BE2C (cell line): ENCODE data around the gene PDIA6.
A peak's percentile ranks its signal among the peaks of the same experiment; 100 is the strongest.

ENCODE experiments used
- DNase-seq: peaks from one replicate; pipeline ENCODE4 v3.0.0-alpha.2; 2020
- H3K27me3 ChIP-seq: fragments of 250-450 bp; sonication (Bioruptor Pico); 2 replicates; pipeline ENCODE4 v1.5.1; 2020; ENCODE audit warnings: mild to moderate bottlenecking
- H3K36me3 ChIP-seq: fragments of 250-450 bp; sonication (Bioruptor Pico); 2 replicates; pipeline ENCODE4 v1.5.1; 2020; ENCODE audit warnings: mild to moderate bottlenecking
- H3K4me1 ChIP-seq: fragments of 250-450 bp; sonication (Bioruptor Pico); 2 replicates; pipeline ENCODE4 v1.5.1; 2020
- H3K4me3 ChIP-seq: 2 replicates; pipeline ENCODE4 v1.5.1; 2011; ENCODE audit warnings: low read depth, low read length
- H3K9me3 ChIP-seq: fragments of 250-450 bp; sonication (Bioruptor Pico); 2 replicates; pipeline ENCODE4 v1.5.1; 2020
- CTCF ChIP-seq: IDR thresholded peaks from 2 replicates; pipeline ENCODE4 v1.5.1; 2012; ENCODE audit warnings: mild to moderate bottlenecking, low read depth, low read length

PDIA6 gene

GRCh38 chr2:10764096-10764785 lies 48.3 kb downstream of the PDIA6 start:
- no peaks in the 10 kb centered on the region for H3K36me3 ChIP-seq
- no peak overlapping the region for H3K4me3 ChIP-seq
- no peaks in the 10 kb centered on the region for H3K9me3 ChIP-seq

DNA sequence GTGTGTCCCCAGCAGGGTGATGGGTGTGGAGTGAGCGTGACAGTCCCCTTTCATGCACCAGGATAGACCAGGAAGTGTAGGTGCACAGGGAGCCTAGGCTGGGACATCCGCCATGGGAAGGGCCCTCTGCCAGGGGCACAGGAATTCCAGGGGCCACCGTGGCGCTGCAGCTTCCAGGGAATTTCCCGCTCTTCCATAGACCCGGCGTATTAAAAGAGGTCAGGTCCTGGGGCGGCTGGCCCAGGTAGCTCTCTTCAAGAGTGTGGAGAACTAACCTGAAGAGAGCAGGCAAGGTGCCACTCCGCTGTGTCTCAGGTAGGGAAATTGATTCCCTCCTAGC lies 49.2 kb downstream of the PDIA6 start:
- H3K9me3 ChIP-seq = no peaks in the 10 kb centered on the region
- no peaks in the 10 kb centered on the region for H3K27me3 ChIP-seq
- no peak for DNase-seq
- no peak for TF ChIP-seq CTCF
- H3K36me3 ChIP-seq = no peaks in the 10 kb centered on the region
- H3K4me3 ChIP-seq = no peak overlapping the region
- no peaks in the 10 kb centered on the region for H3K4me1 ChIP-seq

More at GRCh38 chr2:10764096-10764785, 48.3 kb downstream of the PDIA6 start:
- no peak for DNase-seq
- no peak for TF ChIP-seq CTCF
- Histone ChIP-seq H3K27me3 (no peaks in the 10 kb centered on the region), H3K4me1 (no peaks in the 10 kb centered on the region)

DNA sequence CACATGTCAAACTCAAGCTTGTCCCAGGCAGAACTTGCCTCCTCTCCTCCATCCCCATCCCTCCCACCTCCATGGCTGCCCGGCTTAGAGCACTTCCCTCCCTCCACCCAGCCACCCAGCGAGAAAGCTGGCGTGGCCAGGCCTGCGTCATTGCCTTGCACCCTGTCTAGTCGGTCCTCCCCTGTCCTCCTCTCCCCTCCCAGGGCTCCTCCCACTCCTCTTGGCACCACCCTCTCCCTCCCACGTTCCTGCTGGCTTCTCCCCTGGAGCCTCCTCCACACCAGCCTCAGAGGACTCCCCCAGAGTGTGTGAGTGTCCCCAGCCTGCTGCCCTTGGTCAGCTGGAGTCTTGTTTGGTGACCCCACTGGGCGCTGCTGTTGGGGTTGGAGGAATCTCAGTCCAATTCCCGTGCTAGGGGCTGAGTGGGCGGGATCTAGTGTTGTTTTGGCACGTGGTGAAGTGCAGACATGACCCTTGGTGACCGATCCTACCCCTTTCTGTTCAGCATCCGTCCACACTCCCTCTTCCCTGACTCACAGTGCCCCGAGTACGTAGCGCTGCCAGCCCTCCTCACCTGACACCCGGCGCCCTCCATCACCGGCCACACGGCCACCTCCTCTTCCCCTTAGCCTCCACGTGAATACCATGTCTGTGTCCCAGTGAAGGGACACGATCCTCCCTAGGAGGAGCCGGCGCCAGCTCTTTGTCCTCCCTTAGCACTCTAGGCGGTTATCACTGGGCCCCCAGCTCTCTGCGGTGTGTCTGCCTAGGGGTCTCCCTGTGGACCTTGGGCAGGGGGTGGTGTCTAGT lies 49.7 kb downstream of the PDIA6 start:
- H3K36me3 ChIP-seq = no peaks in the 10 kb centered on the region
- peak overlapping the region; percentile 27 for H3K4me3 ChIP-seq
- no peak for TF ChIP-seq CTCF
- no peaks in the 10 kb centered on the region for H3K9me3 ChIP-seq
- peak; percentile 36 for DNase-seq
- no peaks in the 10 kb centered on the region for H3K4me1 ChIP-seq
- no peaks in the 10 kb centered on the region for H3K27me3 ChIP-seq

GRCh38 chr2:10761591-10761990 lies 51.0 kb downstream of the PDIA6 start:
- Histone ChIP-seq H3K9me3 (no peaks in the 10 kb centered on the region), H3K36me3 (no peaks in the 10 kb centered on the region), H3K27me3 (no peaks in the 10 kb centered on the region), H3K4me3 (no peak overlapping the region), H3K4me1 (no peaks in the 10 kb centered on the region; the same call in 1 of the 2 replicates)
- TF ChIP-seq CTCF = no peak
- DNase-seq = no peak

DNA sequence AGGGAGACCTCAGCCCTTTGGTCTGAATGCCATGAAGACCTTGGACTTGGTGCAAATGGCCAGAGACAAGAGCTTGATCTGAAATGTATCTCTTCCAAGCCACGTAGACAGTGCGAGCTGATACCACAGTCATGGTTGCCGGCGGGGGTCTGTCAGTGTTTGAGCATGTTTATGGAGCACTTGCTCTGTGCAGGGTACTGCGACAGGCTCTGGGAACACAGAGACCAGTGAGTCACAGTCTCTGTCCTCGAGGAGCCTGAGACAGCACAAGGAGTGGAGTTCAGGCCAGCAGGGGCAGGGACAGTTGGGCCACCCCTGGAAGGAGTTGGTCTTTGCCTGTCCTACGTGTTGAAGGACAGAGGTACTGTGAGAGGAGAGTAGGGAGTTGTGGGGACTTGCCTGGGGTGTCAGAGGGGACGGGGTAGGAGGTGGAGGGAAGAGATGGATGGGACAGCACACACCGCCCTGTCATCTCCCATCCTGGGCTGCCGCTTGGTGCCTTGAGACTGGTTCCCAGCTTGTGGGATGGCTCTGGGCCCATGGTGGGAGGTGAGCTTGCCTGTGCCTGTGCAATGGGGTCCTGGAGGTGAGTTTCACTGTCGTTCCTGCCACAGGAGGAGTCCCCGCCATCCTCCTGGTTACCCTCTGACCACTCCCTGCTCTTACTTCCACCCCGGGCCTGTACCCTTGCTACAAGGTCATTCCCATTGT lies 51.6 kb downstream of the PDIA6 start:
- Histone ChIP-seq H3K27me3 (no peaks in the 10 kb centered on the region), H3K36me3 (no peaks in the 10 kb centered on the region), H3K4me1 (no peaks in the 10 kb centered on the region; the same call in 1 of the 2 replicates), H3K9me3 (no peaks in the 10 kb centered on the region), H3K4me3 (no peak overlapping the region)
- DNase-seq = no peak
- TF ChIP-seq CTCF = no peak
